ENCODE data around the gene ACBD6.

Gene ACBD6

DNA sequence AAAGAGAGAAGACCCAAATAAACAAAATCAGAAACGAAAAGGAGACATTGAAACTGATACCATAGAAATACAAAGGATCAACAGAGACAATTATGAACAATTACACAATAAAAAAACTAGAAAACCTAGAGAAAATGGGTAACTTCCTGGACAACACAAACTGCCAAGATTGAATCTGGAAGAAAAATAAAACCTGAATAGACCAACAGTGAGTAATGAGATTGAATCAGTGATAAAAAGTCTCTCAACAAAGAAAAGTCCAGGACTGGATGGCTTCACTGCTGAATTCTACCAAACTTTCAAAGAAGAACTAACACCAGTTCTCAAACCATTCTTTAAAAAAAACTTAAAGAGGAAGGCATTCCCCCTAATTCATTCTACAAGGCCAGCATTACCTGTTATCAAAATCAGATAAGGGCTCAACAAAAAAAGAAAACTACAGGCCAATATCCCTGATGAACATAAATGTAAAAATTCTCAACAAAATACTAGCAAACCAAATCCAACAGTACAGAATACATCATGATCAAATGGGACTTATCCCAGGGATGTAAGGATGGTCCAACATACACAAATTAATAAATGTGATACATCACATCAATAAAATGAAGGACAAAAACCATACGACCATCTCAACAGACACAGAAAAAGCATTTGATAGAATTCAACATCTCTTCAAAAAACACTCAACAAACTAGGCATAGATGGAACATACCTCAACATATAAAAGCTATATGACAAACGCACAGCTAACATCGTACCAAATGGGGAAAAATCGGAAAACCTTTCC is 119.9 kb downstream of the ACBD6 start:
- H3K4me3 ChIP-seq (ENCODE audit: low read length, poor library complexity, severe bottlenecking) = no peak overlapping the region
- H3F3A ChIP-seq (ENCODE audit: low read depth) = no peaks in the 10 kb centered on the region
- no peaks in the 10 kb centered on the region for H3K9me2 ChIP-seq (replicated peaks; ENCODE audit: low read depth, low read length)
- H3K4me1 ChIP-seq (ENCODE audit: insufficient read depth, low read length, poor library complexity, severe bottlenecking) = no peaks in the 10 kb centered on the region
- H3K9ac ChIP-seq (ENCODE audit: low read depth, low read length, poor library complexity, severe bottlenecking) = no peak overlapping the region
- H4K20me1 ChIP-seq (ENCODE audit: insufficient read depth, low read length, poor library complexity, severe bottlenecking) = no peaks in the 10 kb centered on the region
- no peak overlapping the region for H2AFZ ChIP-seq (ENCODE audit: low read length)
- H3K9me3 ChIP-seq (ENCODE audit: insufficient read depth, low read depth, low read length) = peaks cover 41% of the 10 kb centered on the region
- TF ChIP-seq, protein P1, sequence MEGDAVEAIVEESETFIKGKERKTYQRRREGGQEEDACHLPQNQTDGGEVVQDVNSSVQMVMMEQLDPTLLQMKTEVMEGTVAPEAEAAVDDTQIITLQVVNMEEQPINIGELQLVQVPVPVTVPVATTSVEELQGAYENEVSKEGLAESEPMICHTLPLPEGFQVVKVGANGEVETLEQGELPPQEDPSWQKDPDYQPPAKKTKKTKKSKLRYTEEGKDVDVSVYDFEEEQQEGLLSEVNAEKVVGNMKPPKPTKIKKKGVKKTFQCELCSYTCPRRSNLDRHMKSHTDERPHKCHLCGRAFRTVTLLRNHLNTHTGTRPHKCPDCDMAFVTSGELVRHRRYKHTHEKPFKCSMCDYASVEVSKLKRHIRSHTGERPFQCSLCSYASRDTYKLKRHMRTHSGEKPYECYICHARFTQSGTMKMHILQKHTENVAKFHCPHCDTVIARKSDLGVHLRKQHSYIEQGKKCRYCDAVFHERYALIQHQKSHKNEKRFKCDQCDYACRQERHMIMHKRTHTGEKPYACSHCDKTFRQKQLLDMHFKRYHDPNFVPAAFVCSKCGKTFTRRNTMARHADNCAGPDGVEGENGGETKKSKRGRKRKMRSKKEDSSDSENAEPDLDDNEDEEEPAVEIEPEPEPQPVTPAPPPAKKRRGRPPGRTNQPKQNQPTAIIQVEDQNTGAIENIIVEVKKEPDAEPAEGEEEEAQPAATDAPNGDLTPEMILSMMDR (conservative IDR thresholded peaks at IDR 0.05; ENCODE audit: low read length) = no peak
- TF ChIP-seq EZH2phosphoT487 (IDR thresholded peaks at IDR 0.05; ENCODE audit: borderline replicate concordance) = no peak
- H3K36me3 ChIP-seq (ENCODE audit: insufficient read depth, low read length) = peaks cover 24% of the 10 kb centered on the region
- H3K27me3 ChIP-seq (ENCODE audit: insufficient read depth, low read length, poor library complexity, severe bottlenecking) = no peaks in the 10 kb centered on the region
- no peak overlapping the region for H3K4me2 ChIP-seq (ENCODE audit: low read depth, low read length, poor library complexity, severe bottlenecking)
- H3K79me2 ChIP-seq (ENCODE audit: insufficient read depth, low read length) = peaks cover 77% of the 10 kb centered on the region

DNA sequence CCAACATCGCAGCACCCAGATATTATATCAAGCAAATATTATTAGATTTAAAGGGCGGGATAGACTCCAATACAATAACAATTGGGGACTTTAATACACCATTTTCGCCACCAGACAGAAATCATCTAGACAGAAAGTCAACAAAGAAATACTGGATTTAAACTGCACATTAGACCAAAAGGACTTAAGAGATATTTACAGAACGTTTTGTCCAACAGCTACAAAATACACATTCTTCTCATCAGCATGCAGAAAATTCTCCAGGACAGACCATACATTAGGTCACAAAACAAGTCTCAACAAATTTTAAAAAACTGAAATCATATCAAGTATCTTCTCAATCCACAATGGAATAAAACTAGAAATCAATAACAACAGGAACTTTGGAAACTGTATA is 121.2 kb downstream of the ACBD6 start:
- Histone ChIP-seq H3K27me3 (ENCODE audit: insufficient read depth, low read length, poor library complexity, severe bottlenecking) (no peaks in the 10 kb centered on the region), H3K4me3 (ENCODE audit: low read length, poor library complexity, severe bottlenecking) (no peak overlapping the region), H3K9ac (ENCODE audit: low read depth, low read length, poor library complexity, severe bottlenecking) (no peak overlapping the region), H3K79me2 (ENCODE audit: insufficient read depth, low read length) (peaks cover 82% of the 10 kb centered on the region), H3K4me1 (ENCODE audit: insufficient read depth, low read length, poor library complexity, severe bottlenecking) (no peaks in the 10 kb centered on the region), H4K20me1 (ENCODE audit: insufficient read depth, low read length, poor library complexity, severe bottlenecking) (no peaks in the 10 kb centered on the region), H3K9me2 (replicated peaks; ENCODE audit: low read depth, low read length) (no peaks in the 10 kb centered on the region), H3K36me3 (ENCODE audit: insufficient read depth, low read length) (peaks cover 19% of the 10 kb centered on the region), H3K9me3 (ENCODE audit: insufficient read depth, low read depth, low read length) (peaks cover 43% of the 10 kb centered on the region), H2AFZ (ENCODE audit: low read length) (no peak overlapping the region), H3K4me2 (ENCODE audit: low read depth, low read length, poor library complexity, severe bottlenecking) (no peak overlapping the region), H3F3A (ENCODE audit: low read depth) (no peaks in the 10 kb centered on the region)
- TF ChIP-seq EZH2phosphoT487 (IDR thresholded peaks at IDR 0.05; ENCODE audit: borderline replicate concordance) = no peak
- TF ChIP-seq, protein P1 (conservative IDR thresholded peaks at IDR 0.05; ENCODE audit: low read length) = no peak

DNA sequence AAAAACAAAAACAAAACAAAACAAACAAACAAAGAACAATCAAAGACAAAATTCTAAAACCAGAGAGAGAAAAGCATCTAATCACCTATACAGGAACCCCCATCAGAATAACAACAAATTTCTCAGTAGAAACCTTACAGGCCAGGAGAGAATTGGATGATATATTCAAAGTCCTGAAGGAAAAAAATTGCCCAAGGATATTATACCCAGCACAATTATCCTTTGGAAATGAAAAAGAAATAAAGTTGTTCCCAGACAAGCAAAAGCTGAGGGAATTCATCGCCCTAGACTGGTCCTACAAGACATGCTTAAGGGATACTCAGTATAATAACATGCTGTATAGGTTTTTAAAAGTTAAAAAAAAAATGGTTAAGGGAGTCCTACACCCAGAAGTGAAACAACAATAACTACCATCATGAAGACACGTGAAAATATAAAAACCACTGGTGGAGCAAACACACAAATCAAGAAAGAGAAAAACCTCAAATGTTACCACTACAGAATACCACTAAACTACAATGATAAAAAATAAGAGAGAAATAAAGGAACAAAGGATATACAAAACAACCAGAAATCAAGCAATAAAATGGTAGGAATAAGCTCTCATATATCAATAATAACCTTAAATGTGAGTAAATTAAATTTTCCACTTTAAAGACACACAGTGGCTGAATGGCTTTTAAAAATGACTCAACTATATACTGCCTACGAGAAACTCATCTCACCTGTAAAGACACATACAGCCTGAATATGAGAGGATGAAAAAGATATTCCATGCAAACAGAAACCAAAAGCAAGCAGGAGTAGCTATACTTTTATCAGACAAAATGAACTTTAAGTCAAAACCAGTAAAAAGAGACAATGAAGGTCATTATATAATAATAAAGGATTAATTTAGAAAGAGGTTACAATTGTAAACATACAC is 121.9 kb downstream of the ACBD6 start:
- Histone ChIP-seq H3K4me2 (ENCODE audit: low read depth, low read length, poor library complexity, severe bottlenecking) (no peak overlapping the region), H3K9ac (ENCODE audit: low read depth, low read length, poor library complexity, severe bottlenecking) (no peak overlapping the region), H2AFZ (ENCODE audit: low read length) (no peak overlapping the region), H3K4me1 (ENCODE audit: insufficient read depth, low read length, poor library complexity, severe bottlenecking) (no peaks in the 10 kb centered on the region), H3K79me2 (ENCODE audit: insufficient read depth, low read length) (peaks cover 86% of the 10 kb centered on the region), H3K9me2 (replicated peaks; ENCODE audit: low read depth, low read length) (no peaks in the 10 kb centered on the region), H3K4me3 (ENCODE audit: low read length, poor library complexity, severe bottlenecking) (no peak overlapping the region), H3K36me3 (ENCODE audit: insufficient read depth, low read length) (peaks cover 20% of the 10 kb centered on the region), H3K9me3 (ENCODE audit: insufficient read depth, low read depth, low read length) (peaks cover 40% of the 10 kb centered on the region), H3F3A (ENCODE audit: low read depth) (no peaks in the 10 kb centered on the region), H3K27me3 (ENCODE audit: insufficient read depth, low read length, poor library complexity, severe bottlenecking) (no peaks in the 10 kb centered on the region), H4K20me1 (ENCODE audit: insufficient read depth, low read length, poor library complexity, severe bottlenecking) (no peaks in the 10 kb centered on the region)
- TF ChIP-seq, protein P1 (conservative IDR thresholded peaks at IDR 0.05; ENCODE audit: low read length) = no peak
- TF ChIP-seq EZH2phosphoT487 (IDR thresholded peaks at IDR 0.05; ENCODE audit: borderline replicate concordance) = no peak
